8988T (cell line): ENCODE measurements around the gene SUFU.
A peak's percentile ranks its signal among the peaks of the same experiment; 100 is the strongest.

ENCODE experiments used
- DNase-seq: peaks from one replicate; pipeline ENCODE4 v3.0.0; 2011

Gene SUFU

GRCh38 chr10:102599565-102600327 lies 96.0 kb downstream of the SUFU start:
- DNase-seq, result no peak

- no peak for DNase-seq
These were observed 97.0 kb downstream of the SUFU start for GRCh38 chr10:102600816-102601215.

- DNase-seq, result no peak
These were observed 97.9 kb downstream of the SUFU start for GRCh38 chr10:102601639-102602038.

DNA sequence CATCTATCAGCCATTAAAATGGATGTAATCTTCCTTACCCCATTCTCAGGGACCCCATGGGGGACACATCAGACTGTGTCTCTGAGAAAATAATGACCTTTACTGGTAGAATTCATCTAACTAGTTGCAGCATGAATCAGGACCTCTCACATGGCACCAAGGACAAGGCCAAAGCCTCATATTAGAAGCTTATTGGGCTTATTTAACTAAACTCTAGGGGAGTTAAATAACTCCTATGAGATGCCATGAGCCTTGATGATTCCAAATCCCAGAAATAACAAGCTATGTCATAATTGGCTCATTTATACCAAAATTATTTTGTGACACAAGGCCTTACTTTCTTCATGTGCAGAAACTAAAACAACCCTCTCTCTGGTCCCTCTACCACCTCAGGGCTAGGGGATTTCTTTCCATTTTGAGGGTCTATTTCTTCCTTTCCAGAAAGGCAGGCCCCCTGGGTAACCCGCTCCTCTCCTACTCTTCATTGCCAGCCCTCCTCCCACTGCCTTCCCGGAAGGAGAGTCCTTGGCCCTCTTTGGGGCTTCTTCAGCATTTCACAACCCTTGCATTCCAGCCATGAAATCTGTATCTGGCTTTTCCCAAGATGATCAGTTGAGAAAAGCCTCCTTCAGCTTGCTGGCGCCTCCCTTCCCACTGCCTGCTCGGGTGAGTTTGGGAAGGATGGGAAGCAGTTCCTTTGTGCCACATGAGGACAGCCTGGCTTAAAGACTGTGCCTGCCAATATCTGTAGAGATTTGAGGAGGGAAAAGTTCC lies 98.7 kb downstream of the SUFU start:
- no peak for DNase-seq

GRCh38 chr10:102603946-102604345 lies 100.2 kb downstream of the SUFU start:
- no peak for DNase-seq

GRCh38 chr10:102604439-102604841 lies 100.7 kb downstream of the SUFU start:
- DNase-seq, result peak; percentile 85

DNA sequence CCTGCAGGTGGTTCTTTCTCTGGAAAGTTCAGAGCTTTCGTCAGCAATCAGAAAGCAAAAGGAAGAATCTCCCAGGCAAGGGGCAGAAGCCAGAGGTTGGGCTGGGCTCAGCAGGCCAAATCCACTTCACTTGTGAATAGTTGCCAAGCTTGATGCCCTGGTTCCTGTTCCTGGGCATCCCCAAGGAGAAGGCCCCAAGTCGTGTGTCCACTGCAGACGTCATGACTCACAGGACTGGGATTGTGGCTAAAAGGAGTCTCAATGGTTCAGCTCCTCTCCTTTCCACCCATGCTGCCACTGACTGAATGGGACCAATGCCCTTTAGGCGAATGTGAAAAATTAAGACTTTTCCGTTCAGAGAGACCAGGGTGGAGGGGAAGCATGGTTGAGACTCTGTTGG lies 101.9 kb downstream of the SUFU start:
- no peak for DNase-seq

DNA sequence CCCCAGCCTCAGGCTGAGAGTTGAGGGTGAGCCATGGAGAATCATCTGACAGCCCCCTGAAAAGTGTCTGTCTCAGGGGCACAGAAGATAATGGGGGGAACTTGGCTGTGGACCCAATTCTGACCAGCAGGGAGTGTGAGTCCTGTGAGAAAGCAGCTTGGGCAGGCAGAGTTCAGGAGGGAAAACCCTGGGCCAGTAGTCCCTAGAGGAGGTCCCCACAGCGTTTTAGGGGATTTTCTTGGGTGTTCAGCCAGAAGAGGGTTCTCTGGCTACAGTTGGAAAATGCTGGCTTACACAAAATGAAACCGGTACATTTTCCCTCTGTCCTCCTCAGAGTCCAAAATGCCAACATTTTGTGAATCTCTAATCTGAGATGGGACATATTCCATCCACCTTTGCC lies 104.7 kb downstream of the SUFU start:
- DNase-seq, result no peak

DNA sequence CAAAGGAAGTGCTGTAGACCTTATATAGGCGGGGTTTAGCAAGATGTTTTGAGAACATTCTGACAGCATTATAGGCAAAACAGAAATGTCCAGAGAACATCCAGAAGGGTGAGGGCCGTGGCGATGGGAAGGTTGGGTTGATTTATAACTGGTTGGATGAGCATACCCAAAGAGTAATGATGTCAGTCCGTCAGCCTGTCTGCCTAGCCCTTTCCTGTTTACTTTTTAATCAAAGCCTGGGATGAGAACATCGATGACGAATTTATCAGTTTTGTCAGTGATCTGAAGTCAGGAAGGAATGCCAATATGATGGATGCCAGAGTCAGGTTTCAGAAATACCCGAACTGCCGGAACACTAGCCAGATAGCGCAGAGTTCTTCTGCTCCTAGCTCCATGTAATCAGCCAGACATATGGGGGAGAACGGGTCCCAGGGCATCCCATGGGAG lies 106.7 kb downstream of the SUFU start:
- DNase-seq, result no peak

DNA sequence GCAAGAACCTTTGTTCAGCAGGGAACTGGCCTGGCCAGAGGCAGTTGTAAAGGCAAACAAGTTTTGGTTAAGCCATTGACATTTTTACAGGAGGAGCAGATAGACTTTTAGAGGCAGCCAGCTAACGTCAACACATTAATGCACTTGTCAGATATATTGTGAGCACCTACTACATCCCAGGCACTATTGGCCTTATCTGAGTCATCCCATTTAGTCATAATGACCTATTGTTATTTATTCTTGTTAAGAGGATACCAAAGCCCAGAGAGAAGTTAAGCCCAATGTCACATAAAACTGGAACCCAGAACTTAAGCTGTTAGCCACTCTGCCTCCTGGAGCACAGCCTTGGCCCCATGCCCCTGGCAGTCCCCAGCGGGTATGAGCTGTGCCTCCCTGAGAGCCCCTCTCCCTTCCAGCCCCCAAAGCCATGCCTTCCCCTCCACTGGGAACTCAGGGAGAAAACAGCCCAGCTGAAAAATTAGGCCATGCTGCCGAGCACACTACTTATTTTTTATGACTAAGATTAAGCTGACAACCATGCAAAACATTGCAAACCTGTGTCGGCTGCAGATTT lies 107.8 kb downstream of the SUFU start:
- no peak for DNase-seq

- DNase-seq, result no peak
These were observed 109.1 kb downstream of the SUFU start for GRCh38 chr10:102612964-102613275.

DNA sequence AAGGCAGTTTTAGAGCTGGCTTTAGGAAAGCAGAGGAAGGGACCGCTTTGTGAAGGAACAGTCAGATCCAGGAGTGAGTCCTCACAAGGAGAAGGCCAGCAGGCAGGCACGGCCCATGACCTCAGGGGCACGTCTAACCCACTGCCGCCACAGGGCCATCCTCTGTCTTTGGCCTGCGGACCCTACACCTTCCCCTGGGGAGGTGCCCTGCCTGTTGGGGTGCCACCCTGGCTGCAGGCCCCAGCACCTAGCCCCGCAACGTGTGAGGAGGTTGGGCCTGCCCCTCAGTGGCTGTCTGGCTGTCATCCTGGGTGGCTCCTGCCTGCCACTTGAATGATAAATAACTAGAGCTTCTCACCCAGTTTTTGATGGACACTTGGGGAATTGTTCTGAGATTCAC lies 109.5 kb downstream of the SUFU start:
- no peak for DNase-seq

DNA sequence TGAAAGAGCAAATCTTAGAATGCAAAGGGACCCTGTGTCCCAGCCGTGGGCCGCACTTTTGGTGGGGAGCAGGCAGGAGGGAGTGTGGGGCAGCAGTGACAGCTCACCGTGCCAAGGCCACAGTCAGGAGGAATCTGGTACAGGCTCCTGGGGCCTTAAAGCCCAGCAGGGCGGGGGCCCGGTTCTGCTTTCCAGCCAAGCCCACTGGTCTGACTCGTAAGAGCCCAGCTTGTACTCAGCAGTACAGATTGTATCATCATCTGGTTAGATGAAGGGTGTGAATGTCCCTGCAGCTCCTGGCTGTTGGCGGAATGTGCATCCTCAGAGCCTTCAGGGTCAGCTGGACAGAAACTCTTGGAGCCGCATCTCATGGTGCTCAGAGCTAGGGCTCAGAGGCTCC lies 110.0 kb downstream of the SUFU start:
- no peak for DNase-seq

DNA sequence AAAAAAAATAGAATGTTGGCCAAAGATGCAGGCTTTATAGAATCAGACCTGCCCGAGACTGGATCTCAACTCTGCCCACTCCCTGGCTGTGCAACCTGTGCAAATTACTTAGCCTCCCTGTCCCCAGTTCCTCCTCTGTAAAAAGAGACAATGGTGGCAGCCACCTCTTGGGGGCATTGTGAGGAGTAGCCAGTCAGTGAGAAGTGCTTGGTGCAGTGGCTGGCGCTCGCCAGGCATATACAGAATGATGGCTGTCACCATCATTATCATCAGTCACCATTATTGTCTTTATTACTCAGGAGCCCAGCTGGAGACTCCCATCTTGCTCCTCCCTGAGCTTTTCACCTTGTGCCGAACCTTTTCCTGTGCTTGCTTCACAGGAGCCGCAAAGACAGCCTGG lies 111.1 kb downstream of the SUFU start:
- DNase-seq, result no peak

- DNase-seq, result peak; percentile 55
These were observed 111.6 kb downstream of the SUFU start for GRCh38 chr10:102615361-102615760.

GRCh38 chr10:102616066-102616770 lies 112.4 kb downstream of the SUFU start:
- no peak for DNase-seq

GRCh38 chr10:102617041-102617440 lies 113.3 kb downstream of the SUFU start:
- no peak for DNase-seq

DNA sequence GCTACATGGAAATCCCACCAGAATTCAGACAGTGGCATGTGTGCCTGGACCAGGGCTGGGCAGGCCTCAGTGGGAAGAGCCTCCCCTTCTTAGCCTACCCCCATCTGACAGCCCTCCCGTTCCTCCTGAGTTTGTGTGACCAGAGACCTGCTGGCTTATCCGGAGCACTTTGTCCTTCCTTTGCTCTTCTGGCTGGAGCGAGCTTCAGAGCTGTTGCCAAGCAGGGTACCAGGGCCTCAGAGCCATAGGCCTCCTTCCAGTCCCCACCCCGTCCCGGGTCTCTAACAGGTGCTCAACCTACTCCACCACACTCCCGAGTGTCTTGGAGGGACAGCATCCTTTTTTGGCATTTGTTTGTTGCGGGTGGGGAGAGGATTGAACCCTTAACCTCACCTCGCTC lies 114.0 kb downstream of the SUFU start:
- DNase-seq, result no peak

DNA sequence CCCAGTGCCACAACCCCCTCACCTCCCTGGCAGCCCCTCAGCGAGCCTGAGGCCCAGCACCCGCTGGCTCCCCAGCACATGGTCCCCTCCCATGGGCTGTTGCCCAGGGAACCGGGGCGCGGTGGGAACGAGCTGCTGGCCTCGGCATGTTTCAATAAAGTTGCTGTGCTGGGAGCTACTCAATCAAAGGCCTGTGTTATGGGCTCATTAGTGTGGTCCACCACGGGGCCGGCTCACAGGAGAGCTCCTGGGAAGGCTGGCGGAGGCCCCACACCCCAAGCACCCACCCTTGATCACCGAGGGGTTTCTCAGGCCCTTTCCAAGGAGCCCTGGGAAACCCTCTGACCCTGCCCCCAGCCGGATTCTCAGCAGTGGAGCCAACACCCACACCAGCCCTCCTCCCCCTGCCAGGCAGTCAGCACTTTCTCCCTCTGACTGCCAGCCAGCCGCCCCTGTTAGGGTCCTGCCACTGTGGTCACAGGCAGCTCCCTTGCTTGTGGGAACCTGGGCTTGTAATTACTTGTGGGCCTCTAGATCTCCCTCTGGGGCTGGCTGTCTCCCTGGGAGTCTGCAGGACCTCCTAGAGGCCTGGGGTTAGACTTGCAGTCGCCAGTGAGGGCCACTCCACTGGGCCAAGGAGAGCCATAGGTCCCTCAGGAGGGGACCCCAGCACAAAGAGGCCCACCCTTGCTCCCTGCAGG lies 115.7 kb downstream of the SUFU start:
- no peak for DNase-seq

DNA sequence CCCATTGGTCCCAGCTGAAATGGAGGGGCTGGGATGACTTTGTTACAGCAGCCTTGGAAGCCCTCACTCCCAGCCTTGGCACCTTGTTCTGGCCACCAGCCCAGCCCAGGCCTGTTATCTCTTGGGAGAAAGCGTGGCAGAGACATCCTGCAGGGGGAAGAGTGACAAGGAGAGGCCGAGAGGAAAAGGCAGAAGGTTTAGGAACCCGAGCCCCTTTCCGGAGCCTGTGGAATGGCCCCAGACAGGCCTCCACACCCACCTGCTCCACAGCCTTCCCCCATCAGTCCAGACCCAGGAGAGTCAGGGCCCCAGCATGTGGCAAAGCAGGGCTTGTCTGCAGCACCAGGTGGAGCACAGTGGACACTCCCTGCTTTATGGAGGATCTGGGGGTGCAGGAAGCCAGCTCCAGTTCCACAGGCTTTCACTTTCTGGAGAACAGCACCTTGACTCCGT lies 116.4 kb downstream of the SUFU start:
- DNase-seq, result no peak

GRCh38 chr10:102620591-102621442 lies 117.0 kb downstream of the SUFU start:
- DNase-seq, result no peak
